Kidney epithelial cell (primary cell): ENCODE data around the gene ENPP5. TPM values are rescaled to one million over a fixed set of nuclear protein-coding genes. Genes with fewer than 3 reads are reported as not detected.

Source experiments
- DNase-seq: peaks from one replicate; pipeline ENCODE4 v3.0.0-alpha.2; 2010; ENCODE audit warnings: low read depth
- H3K27me3 ChIP-seq: 2 replicates; pipeline ENCODE4 v1.6.0; 2011; ENCODE audit warnings: low read length; ENCODE audit not compliant: control insufficient read depth, insufficient read depth
- H3K36me3 ChIP-seq: 2 replicates; pipeline ENCODE4 v1.5.1; 2011; ENCODE audit warnings: low read length; ENCODE audit not compliant: control insufficient read depth, insufficient read depth
- H3K4me3 ChIP-seq: 2 replicates; pipeline ENCODE4 v1.5.1; 2011; ENCODE audit warnings: low read depth, mild to moderate bottlenecking, control low read depth, low read length
- CTCF ChIP-seq: IDR thresholded peaks from 2 replicates; pipeline ENCODE4 v1.5.1; 2011; ENCODE audit warnings: mild to moderate bottlenecking, moderate library complexity, low read length, control low read depth, inconsistent platforms; ENCODE audit not compliant: insufficient read depth, poor library complexity, severe bottlenecking
- total RNA-seq: library from RNA; depleted of rRNA; stranded (reverse); fragments of >200 nt; gene quantifications from 2 replicates; pipeline ENCODE4 v1.2.3, GENCODE V29; 2015

ENPP5 gene
- total RNA-seq, 1 donor from 2014 or later, result 6.6 TPM

GRCh38 chr6:46118157-46118556 is 52.6 kb downstream of the ENPP5 start:
- DNase-seq, result no peak
- H3K36me3 ChIP-seq, result no peaks in the 10 kb centered on the region
- no peak overlapping the region for H3K4me3 ChIP-seq
- no peak for TF ChIP-seq CTCF
- H3K27me3 ChIP-seq, result no peaks in the 10 kb centered on the region

GRCh38 chr6:46116289-46116688 is 54.5 kb downstream of the ENPP5 start:
- H3K27me3 ChIP-seq, result no peaks in the 10 kb centered on the region
- no peak for TF ChIP-seq CTCF
- H3K36me3 ChIP-seq, result no peaks in the 10 kb centered on the region
- no peak for DNase-seq
- H3K4me3 ChIP-seq, result no peak overlapping the region

GRCh38 chr6:46115634-46116033 is 55.1 kb downstream of the ENPP5 start:
- TF ChIP-seq CTCF, result no peak
- DNase-seq, result no peak
- no peaks in the 10 kb centered on the region for H3K36me3 ChIP-seq
- no peak overlapping the region for H3K4me3 ChIP-seq
- H3K27me3 ChIP-seq, result no peaks in the 10 kb centered on the region

- Histone ChIP-seq H3K36me3 (no peaks in the 10 kb centered on the region), H3K4me3 (no peak overlapping the region), H3K27me3 (no peaks in the 10 kb centered on the region)
- no peak for DNase-seq
- TF ChIP-seq CTCF, result no peak
Measured at GRCh38 chr6:46113370-46113769, 57.4 kb downstream of the ENPP5 start.

Other genes starting within 250 kb of the ENPP5 start
- 3.2 and 3.5 TPM in 2 replicates for gene CLIC5, start 155.1 kb downstream of the ENPP5 start, total RNA-seq
- 9.8 and 10.4 TPM in 2 replicates for gene ENPP4, start 41.0 kb downstream of the ENPP5 start, total RNA-seq